ENCODE results near the gene APPBP2. TPM values are rescaled to one million over a fixed set of nuclear protein-coding genes. Genes with fewer than 3 reads are reported as not detected.
A peak's percentile ranks its signal among the peaks of the same experiment; 100 is the strongest.
"Not testable (repeated sequence)": the region's sequence is repeated elsewhere in the genome, so short reads cannot be mapped to it uniquely, and the experiment has no call there.

The APPBP2 gene
- 88.7 TPM for total RNA-seq
- polyA plus RNA-seq: 17.1 TPM

DNA sequence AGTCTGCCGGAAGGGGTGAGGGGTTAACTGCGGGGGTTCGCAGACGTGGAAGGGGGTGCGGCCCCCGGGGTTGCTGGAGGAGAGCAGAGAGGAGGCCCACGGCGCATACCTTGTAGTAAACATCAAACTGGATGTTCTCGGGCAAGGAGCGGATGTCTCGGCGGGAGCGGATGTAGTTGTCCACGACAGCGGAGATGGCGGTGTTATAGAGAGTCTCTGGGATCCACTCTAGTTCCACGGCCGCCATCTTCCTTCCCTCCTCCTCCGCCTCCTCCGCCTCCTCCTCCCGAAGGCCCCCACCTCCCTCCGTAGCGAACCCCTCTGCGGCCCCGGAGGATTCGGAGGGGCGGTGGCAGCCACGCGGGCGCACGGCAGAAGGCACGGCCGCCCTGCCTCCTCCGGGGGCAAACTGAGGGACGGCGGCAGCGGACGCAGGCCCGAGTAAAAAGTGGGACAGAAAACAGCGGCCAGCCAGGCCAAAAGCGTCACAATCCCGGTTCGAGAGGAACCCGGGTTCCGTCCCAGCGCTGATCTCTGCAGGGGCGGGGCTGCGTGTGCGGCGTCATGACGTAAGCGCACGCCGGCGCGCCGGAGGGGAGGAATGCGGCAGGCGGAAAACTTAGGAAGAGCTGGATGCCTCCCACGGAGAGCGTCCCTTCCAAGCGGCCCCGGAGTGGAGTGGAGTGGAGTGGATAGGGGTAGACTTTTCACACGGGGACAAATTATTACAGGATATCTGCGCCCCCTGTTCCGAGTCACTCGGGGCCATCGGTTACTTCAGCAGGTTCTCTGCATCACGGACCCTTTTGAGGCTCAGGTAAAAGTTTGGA, at the start of gene APPBP2:
Gene APPBP2, minus strand, starts transcription at position 558 of the 830 bp plus-strand sequence. Its CDS starts 311 bp downstream, at position 247.
- Histone ChIP-seq H3K4me1 (ENCODE audit: insufficient read depth) (peaks cover 2% of the 10 kb centered on the region), H3K4me3 (ENCODE audit: low read depth, low read length) (peak within 1 kb of the TSS; percentile 59), H3K36me3 (ENCODE audit: insufficient read depth) (no peaks in the 10 kb centered on the region), H3K27ac (ENCODE audit: low read depth) (peak within 1 kb of the TSS; percentile 100)
- WGBS: under 1% methylated on average over 69 of the region's 69 CpGs
- DNase-seq (ENCODE audit: extremely low spot score): peak; percentile 70

GRCh38 chr17:60573236-60574051, 47.4 kb upstream of the APPBP2 start:
- H3K4me3 ChIP-seq (ENCODE audit: low read depth, low read length): no peak overlapping the region
- no peaks in the 10 kb centered on the region for H3K36me3 ChIP-seq (ENCODE audit: insufficient read depth)
- no peaks in the 10 kb centered on the region for H3K4me1 ChIP-seq (ENCODE audit: insufficient read depth)
- WGBS: 36% methylated on average over 2 of the region's 2 CpGs
- no peak for DNase-seq (ENCODE audit: extremely low spot score)
- no peak overlapping the region for H3K27ac ChIP-seq (ENCODE audit: low read depth)

GRCh38 chr17:60565233-60565632, 39.2 kb upstream of the APPBP2 start:
- no peak overlapping the region for H3K4me3 ChIP-seq (ENCODE audit: low read depth, low read length)
- WGBS: 87% methylated on average over 6 of the region's 6 CpGs
- no peaks in the 10 kb centered on the region for H3K4me1 ChIP-seq (ENCODE audit: insufficient read depth)
- no peaks in the 10 kb centered on the region for H3K36me3 ChIP-seq (ENCODE audit: insufficient read depth)
- no peak overlapping the region for H3K27ac ChIP-seq (ENCODE audit: low read depth)
- no peak for DNase-seq (ENCODE audit: extremely low spot score)

- H3K27ac ChIP-seq (ENCODE audit: low read depth): no peak overlapping the region
- WGBS: 75% methylated on average over 2 of the region's 2 CpGs
Observed at GRCh38 chr17:60563743-60564142, 37.7 kb upstream of the APPBP2 start.

DNA sequence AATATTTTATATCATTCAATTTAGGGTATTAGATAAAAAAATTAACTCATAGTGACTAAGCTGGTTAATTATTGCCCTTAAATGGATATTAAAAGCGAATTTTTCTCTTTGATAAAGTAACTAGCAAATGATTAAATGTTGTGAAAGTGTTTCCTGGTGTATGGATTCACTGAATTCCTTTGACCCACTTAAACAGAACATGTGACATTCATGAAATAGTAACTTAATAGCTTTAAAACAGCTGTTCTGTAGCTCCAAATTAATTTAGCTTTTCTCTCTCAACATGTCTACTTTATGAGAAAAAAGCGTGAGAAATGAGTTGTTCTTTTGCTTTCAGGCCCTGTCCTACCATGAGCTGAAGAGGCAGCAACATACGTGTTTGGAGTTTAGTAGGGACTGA, 36.4 kb upstream of the APPBP2 start:
- H3K36me3 ChIP-seq (ENCODE audit: insufficient read depth): no peaks in the 10 kb centered on the region
- no peak overlapping the region for H3K27ac ChIP-seq (ENCODE audit: low read depth)
- no peaks in the 10 kb centered on the region for H3K4me1 ChIP-seq (ENCODE audit: insufficient read depth)
- no peak for DNase-seq (ENCODE audit: extremely low spot score)
- H3K4me3 ChIP-seq (ENCODE audit: low read depth, low read length): no peak overlapping the region
- 71% methylated on average over 3 of the region's 3 CpGs for WGBS

More at GRCh38 chr17:60563743-60564142, 37.7 kb upstream of the APPBP2 start:
- DNase-seq (ENCODE audit: extremely low spot score): no peak
- H3K4me3 ChIP-seq (ENCODE audit: low read depth, low read length): no peak overlapping the region
- H3K36me3 ChIP-seq (ENCODE audit: insufficient read depth): no peaks in the 10 kb centered on the region
- no peaks in the 10 kb centered on the region for H3K4me1 ChIP-seq (ENCODE audit: insufficient read depth)

GRCh38 chr17:60560860-60561257, 34.8 kb upstream of the APPBP2 start:
- Histone ChIP-seq H3K4me3 (ENCODE audit: low read depth, low read length) (no peak overlapping the region), H3K36me3 (ENCODE audit: insufficient read depth) (no peaks in the 10 kb centered on the region), H3K27ac (ENCODE audit: low read depth) (no peak overlapping the region), H3K4me1 (ENCODE audit: insufficient read depth) (no peaks in the 10 kb centered on the region)
- 92% methylated on average over 11 of the region's 11 CpGs for WGBS
- DNase-seq (ENCODE audit: extremely low spot score): no peak

DNA sequence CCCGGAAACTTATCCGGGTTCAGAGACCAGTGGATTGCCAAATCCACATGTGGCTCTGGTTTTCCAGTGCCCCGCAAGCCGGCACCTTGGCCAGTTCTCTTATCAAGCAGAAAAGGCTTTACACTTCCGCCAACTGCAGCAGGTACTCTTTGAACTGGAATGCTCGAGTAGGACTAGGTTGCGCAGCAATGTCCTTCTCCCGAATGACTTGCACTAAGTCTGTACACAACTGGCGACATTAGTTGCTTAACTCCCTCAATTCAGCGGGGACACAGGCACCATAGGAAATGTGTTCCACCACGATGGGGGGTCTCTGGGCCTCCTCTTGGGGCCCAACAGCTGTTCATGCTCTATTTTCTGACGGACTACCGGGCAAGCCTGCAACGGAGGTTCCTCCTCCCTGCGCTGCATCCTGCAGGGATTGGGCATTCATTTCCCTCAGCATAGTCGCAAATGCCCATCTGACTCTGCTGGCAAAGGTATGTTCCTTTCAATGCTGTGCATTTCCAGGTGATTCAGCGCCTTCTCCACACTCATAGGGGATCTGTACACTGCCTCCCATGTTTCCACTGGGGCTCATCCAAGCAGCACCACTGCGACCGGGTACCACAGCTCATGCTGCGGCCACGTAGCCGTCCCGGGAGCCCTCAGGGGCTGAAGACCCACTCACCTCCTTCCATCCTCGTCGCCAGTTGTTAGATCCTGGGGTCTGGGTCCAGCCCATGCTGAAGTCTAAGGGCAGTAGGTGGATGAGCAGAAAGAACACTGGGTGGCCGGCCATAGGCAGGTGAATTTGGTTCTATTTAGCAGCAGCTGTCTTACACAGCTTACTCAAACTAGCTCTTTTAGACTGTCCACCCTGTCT, 34.2 kb upstream of the APPBP2 start:
- DNase-seq (ENCODE audit: extremely low spot score): no peak
- H3K4me3 ChIP-seq (ENCODE audit: low read depth, low read length): no peak overlapping the region
- 85% methylated on average over 26 of the region's 26 CpGs for WGBS
- H3K4me1 ChIP-seq (ENCODE audit: insufficient read depth): no peaks in the 10 kb centered on the region
- no peak overlapping the region for H3K27ac ChIP-seq (ENCODE audit: low read depth)
- H3K36me3 ChIP-seq (ENCODE audit: insufficient read depth): no peaks in the 10 kb centered on the region

- no peak overlapping the region for H3K4me3 ChIP-seq (ENCODE audit: low read depth, low read length)
- DNase-seq (ENCODE audit: extremely low spot score): no peak
Observed at GRCh38 chr17:60559659-60559994, 33.6 kb upstream of the APPBP2 start.

GRCh38 chr17:60557805-60558204, 31.8 kb upstream of the APPBP2 start:
- WGBS: 88% methylated on average over 2 of the region's 2 CpGs
- Histone ChIP-seq H3K4me1 (ENCODE audit: insufficient read depth) (no peaks in the 10 kb centered on the region), H3K36me3 (ENCODE audit: insufficient read depth) (no peaks in the 10 kb centered on the region), H3K27ac (ENCODE audit: low read depth) (no peak overlapping the region), H3K4me3 (ENCODE audit: low read depth, low read length) (no peak overlapping the region)
- no peak for DNase-seq (ENCODE audit: extremely low spot score)

More at GRCh38 chr17:60559659-60559994, 33.6 kb upstream of the APPBP2 start:
- H3K27ac ChIP-seq (ENCODE audit: low read depth): no peak overlapping the region
- 93% methylated on average over 8 of the region's 8 CpGs for WGBS
- H3K4me1 ChIP-seq (ENCODE audit: insufficient read depth): no peaks in the 10 kb centered on the region
- H3K36me3 ChIP-seq (ENCODE audit: insufficient read depth): no peaks in the 10 kb centered on the region

- Histone ChIP-seq H3K36me3 (ENCODE audit: insufficient read depth) (no peaks in the 10 kb centered on the region), H3K4me1 (ENCODE audit: insufficient read depth) (no peaks in the 10 kb centered on the region), H3K27ac (ENCODE audit: low read depth) (no peak overlapping the region), H3K4me3 (ENCODE audit: low read depth, low read length) (no peak overlapping the region)
- WGBS: 94% methylated on average over 4 of the region's 4 CpGs
- no peak for DNase-seq (ENCODE audit: extremely low spot score)
Observed at GRCh38 chr17:60555786-60556185, 29.7 kb upstream of the APPBP2 start.

DNA sequence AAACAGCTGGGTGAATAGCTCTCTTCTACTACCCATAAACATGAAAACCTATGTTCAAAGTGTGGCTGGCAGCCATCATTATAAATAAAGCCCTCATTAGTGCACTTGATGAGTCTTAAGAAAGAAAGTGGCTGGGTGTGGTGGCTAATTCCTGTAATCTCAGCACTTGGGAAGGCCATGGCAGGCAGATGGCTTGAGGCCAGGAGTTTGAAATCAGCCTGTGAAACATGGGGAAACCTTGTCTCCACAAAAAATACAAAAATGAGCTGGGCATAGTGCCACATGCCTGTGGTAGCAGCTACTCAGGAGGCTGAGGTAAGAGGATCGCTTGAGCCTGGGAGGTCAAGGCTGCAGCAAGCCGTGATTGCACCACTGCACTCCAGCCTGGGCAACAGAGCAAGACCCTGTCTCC, 28.3 kb upstream of the APPBP2 start:
- H3K27ac ChIP-seq (ENCODE audit: low read depth): no peak overlapping the region
- H3K4me3 ChIP-seq (ENCODE audit: low read depth, low read length): no peak overlapping the region
- WGBS: 74% methylated on average over 2 of the region's 2 CpGs
- no peak for DNase-seq (ENCODE audit: extremely low spot score)
- no peaks in the 10 kb centered on the region for H3K36me3 ChIP-seq (ENCODE audit: insufficient read depth)
- no peaks in the 10 kb centered on the region for H3K4me1 ChIP-seq (ENCODE audit: insufficient read depth)

DNA sequence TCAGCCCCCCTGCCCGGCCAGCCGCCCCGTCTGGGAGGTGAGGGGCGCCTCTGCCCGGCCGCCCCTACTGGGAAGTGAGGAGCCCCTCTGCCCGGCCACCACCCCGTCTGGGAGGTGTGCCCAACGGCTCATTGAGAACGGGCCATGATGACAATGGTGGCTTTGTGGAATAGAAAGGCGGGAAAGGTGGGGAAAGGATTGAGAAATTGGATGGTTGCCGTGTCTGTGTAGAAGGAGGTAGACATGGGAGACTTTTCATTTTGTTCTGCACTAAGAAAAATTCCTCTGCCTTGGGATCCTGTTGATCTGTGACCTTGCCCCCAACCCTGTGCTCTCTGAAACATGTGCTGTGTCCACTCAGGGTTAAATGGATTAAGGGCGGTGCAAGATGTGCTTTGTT, 26.2 kb upstream of the APPBP2 start:
- not testable (repeated sequence) for H3K27ac ChIP-seq (ENCODE audit: low read depth); H3K4me1 ChIP-seq (ENCODE audit: insufficient read depth); H3K36me3 ChIP-seq (ENCODE audit: insufficient read depth); DNase-seq (ENCODE audit: extremely low spot score); H3K4me3 ChIP-seq (ENCODE audit: low read depth, low read length)
- WGBS: 90% methylated on average over 6 of the region's 13 CpGs

DNA sequence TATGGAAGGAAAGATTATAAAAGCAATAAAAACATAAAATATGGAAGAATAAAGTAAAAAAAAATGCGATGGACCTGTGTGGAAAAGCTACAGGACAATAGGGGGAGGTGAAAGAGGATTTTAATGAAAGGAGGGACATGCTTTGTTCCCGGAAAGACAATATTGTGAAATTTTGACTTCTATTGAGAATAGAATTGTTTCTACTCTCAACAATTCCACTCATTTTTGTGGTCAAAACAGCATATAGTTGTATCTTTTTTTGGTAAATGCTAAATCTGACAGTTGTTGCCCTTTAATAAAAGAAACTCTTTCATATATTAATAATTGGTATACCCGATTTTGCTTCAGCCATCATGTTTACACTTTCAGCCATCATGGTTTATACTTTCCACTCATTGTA, 22.9 kb upstream of the APPBP2 start:
- no peak overlapping the region for H3K27ac ChIP-seq (ENCODE audit: low read depth)
- DNase-seq (ENCODE audit: extremely low spot score): no peak
- H3K36me3 ChIP-seq (ENCODE audit: insufficient read depth): no peaks in the 10 kb centered on the region
- no peak overlapping the region for H3K4me3 ChIP-seq (ENCODE audit: low read depth, low read length)
- WGBS: 79% methylated on average over 3 of the region's 3 CpGs
- no peaks in the 10 kb centered on the region for H3K4me1 ChIP-seq (ENCODE audit: insufficient read depth)
